Lung microvascular endothelial cell (primary cell): ENCODE data around the gene BZW2. TPM values are rescaled to one million over a fixed set of nuclear protein-coding genes. Genes with fewer than 3 reads are reported as not detected.

Experiments used
- DNase-seq, 2 donors: peaks; one replicate each; pipeline versions ENCODE4 v3.0.0 to v3.0.0-alpha.2; 2010; ENCODE audit warnings: low read depth in 2 of 2
- total RNA-seq: library from RNA; depleted of rRNA; stranded (reverse); fragments of >200 nt; gene quantifications from 2 replicates; pipeline ENCODE4 v1.2.1, GENCODE V29; 2014

Gene BZW2
- total RNA-seq, 1 donor from 2014 or later, result 56.9 TPM

- no peak for DNase-seq
These were observed 101.1 kb downstream of the BZW2 start for GRCh38 chr7:16747102-16747501.

DNA sequence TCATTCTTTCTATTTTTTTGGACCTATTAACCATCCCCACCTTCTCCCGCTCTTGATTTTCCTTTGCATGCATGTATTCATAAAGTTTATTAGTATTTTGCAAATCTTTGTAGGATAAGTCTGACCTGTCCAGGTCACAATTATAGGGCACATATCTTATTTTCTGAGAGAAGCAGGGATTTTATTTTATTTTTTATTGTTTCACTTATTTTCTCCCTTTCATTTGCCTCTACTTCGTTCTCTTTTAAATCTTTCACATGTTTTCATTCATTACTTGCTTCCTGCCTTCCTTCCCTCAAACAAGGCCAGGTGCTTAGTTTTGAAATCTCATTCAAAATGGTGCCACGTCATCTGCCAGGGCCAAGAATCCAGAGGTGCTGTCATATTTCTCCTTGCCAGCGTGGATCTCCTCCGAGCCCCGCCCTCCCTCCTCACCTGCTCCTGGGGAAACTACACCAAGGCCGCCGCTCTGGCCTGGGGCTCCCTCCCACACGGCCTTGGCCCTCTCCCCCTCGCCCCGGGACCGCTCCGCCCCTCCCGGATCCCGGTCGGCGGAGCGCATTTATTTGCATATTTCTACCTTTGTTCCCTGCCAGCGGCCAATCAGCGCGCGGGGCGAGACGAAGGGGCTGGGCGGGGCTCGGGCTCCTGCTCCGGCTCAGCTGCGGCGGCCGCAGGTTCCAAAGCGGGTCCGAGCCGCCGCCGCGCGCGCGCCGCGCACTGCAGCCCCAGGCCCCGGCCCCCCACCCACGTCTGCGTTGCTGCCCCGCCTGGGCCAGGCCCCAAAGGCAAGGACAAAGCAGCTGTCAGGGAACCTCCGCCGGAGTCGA lies 107.3 kb downstream of the BZW2 start, which contains the start of gene TSPAN13:
Gene TSPAN13, plus strand, starts transcription at position 654 of the 830 bp plus-strand sequence. CDS start 213 bp downstream, outside the sequence.
- peak; percentile 51 to 84 for DNase-seq

DNA sequence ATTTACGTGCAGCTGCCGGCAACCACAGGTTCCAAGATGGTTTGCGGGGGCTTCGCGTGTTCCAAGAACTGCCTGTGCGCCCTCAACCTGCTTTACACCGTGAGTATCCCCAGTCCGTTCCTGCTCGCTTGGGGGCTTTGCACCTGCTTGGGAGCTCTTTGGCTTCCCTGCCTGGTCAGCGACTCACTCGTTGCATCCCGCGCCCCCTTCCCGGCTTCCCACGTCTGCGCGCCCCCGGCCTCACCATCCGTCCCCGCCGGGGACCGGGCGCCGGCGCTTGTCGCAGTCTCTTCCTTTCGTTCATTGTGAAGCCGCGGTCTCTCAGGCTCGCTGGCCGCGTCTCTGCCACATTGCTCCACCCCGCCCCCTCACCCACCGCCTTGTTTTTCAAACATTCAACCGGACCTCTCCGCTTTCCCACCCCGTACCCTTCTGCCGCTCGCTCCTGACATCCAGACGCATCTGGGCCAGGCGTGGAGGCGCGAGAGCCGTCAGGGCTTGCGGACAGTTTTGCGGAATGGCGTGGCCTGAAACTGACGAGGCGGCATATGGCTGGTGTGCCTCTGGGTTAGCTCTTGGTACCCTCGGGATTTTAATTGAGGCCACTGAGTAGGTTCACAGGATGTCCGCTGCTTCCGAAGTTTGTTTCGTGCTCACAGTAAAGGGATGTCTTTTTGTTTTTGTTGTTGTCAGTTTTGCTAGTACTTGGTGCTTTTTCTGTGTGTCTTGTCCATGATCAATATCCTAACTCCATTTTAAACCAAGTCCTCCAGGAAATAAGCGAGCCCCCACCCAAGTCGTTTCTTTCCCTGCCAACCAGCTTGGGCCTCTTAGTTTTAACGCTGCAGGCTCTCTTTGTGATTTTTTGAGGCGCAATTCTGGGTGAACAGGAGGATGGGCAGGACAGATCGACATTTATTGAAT lies 108.2 kb downstream of the BZW2 start:
- peak; percentile 20 to 50 for DNase-seq

GRCh38 chr7:16754856-16755317 lies 108.9 kb downstream of the BZW2 start:
- peak in 1 of 2 donors; percentile 31 for DNase-seq

DNA sequence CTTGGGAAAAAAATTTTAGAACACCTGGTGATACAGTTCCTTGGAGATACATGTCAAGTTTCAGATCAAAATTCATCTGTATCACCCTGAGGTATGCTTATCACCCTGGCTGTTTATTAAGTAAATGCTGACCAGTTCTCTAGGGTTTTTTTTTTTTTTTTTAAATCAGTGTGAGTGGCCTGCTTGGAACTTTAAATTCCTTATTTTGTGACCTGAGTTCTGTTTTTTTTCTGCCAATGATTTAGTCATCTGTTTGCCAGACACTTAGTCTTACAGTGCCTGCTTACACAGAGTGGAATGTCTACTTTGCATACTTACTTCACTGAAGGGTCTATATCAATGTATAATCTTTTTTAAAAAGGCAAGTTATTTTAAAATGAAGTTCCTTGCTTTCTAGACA lies 109.4 kb downstream of the BZW2 start:
- no peak for DNase-seq

Other genes with a start within 250 kb of the BZW2 start
- 1.2 and 1.3 TPM in 2 replicates for gene CRPPA, start 224.6 kb upstream of the BZW2 start, total RNA-seq
- gene SOSTDC1, start 180.4 kb upstream of the BZW2 start, total RNA-seq, result not detected in 2 replicates
- gene LRRC72, start 119.4 kb upstream of the BZW2 start, total RNA-seq, result not detected in 2 replicates
- 7.9 and 8.5 TPM in 2 replicates for gene ANKMY2, start 427 bp upstream of the BZW2 start, total RNA-seq
- gene TSPAN13, start 107.6 kb downstream of the BZW2 start, total RNA-seq, result 45.1 and 74.6 TPM in 2 replicates
- gene AGR2, start 158.8 kb downstream of the BZW2 start, total RNA-seq, result not detected in 2 replicates
- not detected in 2 replicates for gene AGR3, start 235.8 kb downstream of the BZW2 start, total RNA-seq